NCI-H748 treated with DMSO at 0.1 percent for 48 hours (cell line): ENCODE measurements around the gene RNF215.
"Not testable (repeated sequence)": the region's sequence is repeated elsewhere in the genome, so short reads cannot be mapped to it uniquely, and the experiment has no call there.

Experiments used
- DNase-seq: peaks from one replicate; lab custom pipeline; 2025; lab: John Stamatoyannopoulos, UW

The RNF215 gene

DNA sequence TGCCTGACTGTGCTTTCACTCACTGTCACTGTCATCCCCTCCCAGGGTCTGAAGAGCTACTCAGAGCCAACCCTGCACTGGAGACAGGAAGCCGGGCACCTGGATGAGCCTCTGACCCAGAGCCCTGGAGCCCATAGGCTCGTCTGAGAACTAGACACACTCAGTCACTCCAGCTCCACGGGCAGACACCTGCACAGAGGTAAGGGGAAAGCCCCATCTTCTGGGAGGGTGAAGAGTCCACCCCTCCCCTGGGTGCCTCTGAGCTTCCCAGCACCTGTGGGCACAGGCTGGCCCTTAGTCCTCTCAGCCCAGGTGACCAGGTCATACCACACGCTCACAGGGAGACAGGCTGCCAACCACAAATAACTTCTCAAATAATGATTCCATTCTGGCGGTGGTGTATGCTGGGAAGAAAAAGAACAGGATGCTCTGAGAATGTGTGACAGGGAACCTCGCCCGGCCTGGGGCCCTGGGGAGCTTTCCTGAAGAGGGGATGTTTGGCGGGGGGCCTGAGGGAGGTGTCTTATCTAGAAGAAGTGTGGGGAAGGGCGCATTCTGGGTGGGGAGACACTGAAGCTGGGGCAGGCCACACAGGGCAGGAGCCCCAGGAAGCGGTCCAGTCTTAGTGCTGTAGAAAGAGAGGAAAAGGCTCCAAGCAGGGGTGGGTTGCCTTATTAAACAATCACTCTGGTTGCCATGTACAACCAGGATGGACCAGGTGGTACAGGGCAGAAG is 25.1 kb downstream of the RNF215 start:
- DNase-seq = no peak

DNA sequence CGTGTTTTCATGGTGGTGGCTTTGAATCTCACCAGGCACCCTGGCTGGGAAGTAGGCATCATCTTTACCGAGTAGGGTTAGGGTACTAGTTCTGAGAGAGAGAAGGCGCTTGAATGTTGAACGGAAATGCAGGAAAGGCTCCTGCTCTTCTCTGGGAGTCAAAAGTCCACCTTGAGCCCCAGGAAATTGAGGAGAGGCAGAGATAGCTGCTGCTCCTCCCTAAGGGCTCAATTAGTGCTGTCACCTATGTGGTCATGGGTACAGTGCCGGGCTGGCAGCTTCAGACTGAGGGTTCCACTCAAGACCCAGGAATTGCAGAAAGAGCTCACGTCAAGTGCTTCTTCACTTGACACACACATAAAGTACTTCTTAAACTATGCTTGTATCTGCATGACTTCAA is 28.7 kb downstream of the RNF215 start:
- no peak for DNase-seq

DNA sequence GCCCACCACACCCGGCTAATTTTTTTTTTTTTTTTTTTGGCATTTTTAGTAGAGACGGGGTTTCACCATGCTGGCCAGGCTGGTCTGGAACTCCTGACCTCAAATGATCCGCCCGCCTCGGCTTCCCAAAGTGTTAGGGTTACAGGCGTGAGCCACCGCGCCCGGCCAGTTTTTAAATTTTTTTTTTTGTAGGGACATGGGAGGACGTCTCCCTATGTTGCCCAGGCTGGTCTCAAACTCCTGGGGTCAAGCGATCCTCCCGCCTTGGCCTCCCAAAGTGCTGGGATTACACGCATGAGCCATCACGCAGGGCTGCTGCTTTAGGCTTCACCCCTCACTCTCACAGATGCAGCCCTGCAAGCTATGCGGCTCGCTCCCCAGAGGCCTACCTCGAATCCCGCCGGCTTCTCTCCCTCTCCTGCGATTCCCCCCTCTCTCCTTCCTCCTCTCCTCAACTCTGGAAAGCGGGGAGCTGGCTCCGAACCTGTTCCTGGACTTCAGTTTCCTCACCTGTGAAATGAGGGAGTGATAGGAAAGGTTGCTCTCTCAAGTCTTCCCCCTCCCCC is 29.5 kb downstream of the RNF215 start:
- DNase-seq = no peak

DNA sequence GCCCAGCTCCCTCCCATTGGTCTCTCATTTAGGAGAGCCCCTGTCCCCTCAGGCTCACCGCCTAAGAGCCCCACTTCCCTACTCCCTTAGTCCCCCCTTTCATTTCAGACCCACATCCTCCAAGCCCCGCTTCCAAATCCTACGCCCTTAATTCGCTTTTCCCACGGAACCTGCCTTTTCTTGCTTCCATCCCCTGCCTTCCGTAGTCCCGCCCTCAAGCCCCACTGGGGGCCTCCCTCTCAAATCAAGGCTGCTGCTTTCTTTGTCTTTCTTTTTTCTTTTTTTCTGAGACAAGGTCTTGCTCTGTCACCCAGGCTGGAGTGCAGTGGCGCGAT is 30.0 kb downstream of the RNF215 start:
- no peak for DNase-seq

DNA sequence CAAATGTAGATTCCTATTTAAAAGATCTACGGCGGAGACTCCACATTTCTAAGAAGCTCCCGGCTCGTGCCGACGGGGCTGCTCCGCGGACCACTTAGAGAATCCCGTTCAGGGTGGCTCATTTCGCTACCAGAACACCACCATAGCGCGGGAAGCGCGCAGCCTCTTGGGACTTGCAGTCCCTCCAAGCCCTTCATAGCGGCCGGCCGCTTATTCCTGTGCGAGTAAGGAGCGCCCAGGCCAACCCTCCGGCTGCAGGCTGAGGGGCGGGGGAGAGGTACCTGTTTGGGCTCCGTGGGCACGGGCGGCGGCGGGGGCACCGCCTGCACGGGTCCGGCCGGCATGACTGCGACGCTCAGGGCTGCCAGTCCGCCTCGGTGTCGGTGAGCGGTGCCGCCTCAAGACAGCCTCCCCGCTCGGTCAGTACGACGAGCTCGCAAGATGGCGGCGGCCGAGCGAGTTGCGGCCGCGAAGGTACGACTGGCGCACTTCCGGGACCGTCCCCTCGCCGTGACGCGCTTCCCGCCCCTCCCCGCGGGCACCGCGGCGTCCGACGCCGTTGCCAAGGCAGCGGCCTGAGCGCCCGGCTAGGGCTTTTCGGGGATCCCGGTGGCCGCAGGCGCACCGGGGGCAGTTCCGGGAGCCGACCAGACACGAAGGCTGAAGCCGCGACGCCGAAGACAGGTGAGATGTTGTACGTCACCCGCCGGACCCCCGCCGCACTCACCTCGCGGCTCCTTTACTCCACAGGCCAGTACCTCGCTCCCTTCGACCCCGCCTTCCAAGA is 30.6 kb downstream of the RNF215 start, which contains the start of the genes CCDC157 and SF3A1:
Gene CCDC157, plus strand, starts transcription at position 559 of the 787 bp plus-strand sequence. CDS start 8,994 bp downstream, outside the sequence.
Gene SF3A1, minus strand, starts transcription at position 446 of the 787 bp plus-strand sequence. Its CDS starts 102 bp downstream, at position 344.
- peak; percentile 40 for DNase-seq

DNA sequence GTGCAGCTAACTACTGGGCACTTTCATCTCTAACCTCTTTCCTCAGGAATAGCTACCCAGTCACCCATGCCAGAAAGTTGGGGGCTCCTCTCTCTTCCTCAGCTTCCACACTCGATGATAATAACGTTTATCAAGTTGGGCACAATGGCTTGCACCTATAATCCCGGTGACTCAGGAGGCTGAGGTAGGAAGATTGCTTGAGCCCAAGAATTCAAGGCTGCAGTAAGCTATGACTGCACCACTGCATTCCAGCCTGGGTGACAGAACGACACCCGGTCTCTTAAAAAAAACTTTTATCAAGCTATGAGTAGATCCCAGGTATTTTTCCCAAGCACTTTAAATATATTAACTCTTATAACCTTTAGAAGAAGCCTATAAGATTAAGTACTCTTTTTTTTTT is 32.6 kb downstream of the RNF215 start:
- DNase-seq = no peak

DNA sequence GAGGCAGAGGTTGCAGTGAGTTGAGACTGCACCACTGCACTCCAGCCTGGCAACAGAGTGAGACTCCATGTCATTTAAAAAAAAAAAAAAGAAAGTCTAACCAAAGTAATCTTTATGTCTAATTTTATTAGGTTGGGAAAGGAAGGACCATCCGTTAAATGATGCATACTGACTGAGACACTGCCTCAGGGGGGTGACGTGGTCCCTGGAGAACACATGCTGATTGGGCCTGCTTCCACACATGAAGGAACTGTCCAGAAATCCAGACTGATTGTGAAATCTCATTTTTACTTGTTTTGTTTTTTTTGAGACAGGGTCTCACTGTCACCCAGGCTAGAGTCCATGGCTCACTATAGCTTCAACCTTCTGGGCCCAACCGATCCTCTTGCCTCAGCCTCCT is 36.0 kb downstream of the RNF215 start:
- no peak for DNase-seq

DNA sequence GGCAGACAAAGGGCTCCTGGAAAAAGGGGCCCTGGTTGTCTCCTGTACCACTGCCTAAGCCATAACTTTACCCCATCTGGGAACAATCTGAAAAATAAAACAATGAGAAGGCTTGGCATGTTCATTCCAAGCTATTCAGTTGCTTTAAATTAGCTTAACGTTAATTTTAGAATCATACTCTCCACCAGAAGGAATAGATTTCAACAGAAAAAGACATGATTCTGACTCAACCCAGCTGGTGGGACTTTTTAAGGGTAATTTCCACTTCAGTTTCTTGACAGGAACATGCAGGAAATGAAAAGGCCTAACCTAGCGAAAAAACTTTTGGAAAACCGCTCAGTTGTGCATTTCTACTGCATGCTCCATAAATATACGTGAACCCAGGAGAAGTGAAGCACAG is 38.4 kb downstream of the RNF215 start:
- no peak for DNase-seq

DNA sequence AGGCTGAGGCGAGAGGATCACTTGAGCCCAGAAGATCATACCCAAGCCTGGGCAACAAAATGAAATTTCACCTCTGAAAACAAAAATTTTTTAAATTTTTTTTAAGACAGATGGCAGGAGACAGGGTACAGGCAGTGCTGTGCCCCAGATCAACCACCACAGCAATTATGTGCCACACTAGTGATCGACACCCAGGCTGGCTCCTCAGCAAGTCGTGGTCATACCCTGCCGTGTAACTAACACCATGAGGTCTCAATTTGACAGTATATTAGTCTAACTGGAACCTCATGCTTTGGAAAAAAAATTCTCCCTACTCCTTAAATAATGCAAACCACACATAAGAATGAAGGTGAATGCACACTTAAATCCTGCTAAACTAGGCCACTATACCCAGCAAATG is 38.8 kb downstream of the RNF215 start:
- DNase-seq = no peak

DNA sequence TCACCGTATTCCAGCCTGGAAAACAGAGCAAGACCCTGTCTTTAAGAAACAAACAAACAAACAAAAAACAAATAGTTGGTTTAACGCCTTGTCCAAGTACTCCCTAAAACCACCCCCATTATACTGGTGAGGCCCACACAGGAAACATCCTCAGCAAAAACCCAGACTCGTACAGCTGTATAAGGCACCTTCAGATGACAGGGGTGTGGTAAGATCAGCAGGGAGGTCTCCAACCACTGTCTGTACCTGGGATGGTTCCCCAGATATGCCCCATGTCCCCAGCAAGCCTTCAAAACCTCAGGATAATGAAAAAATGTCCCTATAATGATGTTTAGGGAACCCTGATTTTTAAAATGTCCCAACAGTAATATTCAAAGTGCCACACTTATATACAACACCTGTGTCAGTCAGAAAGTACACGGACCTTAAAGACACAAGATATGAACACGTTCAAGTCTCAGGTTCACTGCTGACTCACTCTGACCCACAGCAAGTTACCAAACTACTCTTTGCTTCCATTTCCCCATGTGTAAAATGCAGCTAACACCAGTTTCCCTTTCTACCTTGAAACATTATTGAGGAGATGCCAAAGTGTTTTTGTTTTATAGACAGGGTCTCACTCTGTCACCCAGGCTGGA is 39.8 kb downstream of the RNF215 start:
- DNase-seq = no peak

DNA sequence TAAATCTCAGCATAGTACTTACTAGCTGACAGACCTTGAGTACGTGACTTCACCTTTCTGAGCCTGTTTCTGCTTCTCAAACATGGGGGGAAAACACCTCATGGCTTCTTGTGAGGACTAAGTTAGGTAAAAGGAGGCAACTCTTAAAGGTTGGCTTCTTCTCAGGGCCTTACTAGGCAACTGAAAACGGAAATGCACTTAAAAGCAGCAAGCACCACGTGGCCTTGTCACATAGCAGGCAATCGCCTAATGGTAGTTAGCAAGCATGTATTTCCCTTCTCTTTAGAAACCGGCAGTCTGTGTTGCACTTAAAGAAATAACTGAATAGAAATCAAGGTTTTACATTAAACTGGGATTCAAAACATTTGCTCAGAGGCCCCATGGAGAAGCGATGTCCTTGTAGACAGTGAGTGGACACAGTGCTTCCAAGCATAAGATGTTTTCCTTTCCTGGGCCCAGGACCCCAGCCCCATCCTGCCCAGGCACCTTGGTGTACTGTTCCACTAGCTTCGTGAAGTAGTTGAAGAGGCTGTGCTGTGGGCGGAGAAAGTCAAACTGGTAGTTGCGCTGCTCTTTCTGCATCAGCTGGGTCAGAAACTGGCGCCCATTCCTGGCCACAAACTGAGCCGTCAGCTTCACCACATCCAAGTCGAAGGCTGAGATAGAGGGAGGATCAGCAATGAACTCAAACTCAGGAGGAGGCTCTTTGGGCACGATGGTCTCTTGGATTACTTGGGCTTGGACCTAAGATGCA is 42.6 kb downstream of the RNF215 start:
- no peak for DNase-seq

DNA sequence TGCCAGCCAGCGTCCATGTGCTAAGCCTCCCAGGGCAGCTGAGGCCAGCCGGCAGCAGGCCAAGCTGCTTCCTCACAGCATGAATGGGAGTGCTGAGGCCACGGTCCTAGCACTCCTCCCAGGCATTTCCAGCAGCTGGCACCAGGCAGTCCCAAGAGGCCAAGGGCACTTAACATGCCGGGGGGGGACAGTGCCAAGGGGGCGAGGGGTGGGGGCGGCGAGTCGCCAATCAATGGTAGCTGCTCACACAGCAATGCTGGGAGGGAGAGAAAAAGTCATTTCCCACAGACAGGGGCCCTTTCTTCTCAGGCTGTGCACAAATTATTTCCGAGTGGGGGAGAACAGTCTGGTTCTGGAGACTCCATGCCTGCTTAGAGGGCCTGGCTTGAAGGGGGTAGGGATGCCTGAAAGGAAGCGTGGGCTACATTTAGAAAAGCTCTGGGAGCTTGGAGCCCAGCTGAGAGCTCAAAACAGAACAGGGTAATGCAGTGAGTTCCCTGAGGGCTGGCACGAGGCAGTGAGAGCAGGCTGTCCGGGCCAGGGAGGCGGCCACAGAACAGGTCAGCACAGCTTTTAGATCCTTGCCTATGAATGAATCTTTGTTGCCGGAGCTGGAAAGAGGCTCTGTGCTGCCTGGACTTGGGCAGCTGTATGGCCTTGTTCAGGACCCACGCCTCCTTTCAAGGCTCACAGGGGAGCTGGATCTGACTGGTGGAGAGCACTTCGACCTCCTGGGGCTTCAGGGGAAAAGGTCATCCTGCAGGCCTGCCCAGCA is 46.1 kb downstream of the RNF215 start:
- DNase-seq = no peak

DNA sequence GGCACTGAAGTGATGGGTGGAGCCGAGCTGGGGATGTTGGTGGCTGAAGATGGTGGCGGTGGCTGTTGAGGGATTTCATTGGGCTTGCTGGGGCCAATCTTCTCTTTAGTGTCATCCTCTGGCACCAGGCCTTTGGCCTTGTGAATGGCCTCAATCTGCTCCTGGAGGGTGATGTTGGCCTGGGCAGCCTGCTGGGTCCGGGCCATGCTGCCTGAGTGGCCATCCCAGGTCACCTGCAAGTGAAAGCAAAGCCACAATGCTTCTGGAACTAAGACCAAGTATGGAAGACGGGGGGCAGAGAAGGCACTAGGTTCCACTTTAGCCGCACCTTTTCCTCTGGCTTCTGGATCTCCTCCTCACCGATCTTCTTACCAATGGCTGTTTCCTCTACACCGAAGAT is 48.4 kb downstream of the RNF215 start:
- DNase-seq = no peak

DNA sequence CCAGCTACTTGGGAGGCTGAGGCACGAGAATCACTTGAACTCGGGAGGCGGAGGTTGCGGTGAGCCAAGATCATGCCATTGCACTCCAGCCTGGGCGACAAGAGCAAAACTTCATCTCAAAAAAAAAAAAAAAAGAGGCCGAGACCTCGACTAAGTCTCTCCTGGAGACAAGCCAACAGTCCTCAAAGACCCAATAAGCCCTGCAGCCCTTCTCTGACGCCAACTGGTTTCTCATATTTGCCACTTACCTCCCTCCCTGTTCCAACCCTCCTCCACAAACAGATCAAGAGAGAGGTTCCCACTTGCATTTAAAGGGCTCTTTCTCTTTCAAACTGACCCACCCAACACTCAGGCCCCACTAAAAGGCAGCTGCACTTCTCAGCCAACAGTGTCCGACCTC is 48.9 kb downstream of the RNF215 start:
- DNase-seq = not testable (repeated sequence)

DNA sequence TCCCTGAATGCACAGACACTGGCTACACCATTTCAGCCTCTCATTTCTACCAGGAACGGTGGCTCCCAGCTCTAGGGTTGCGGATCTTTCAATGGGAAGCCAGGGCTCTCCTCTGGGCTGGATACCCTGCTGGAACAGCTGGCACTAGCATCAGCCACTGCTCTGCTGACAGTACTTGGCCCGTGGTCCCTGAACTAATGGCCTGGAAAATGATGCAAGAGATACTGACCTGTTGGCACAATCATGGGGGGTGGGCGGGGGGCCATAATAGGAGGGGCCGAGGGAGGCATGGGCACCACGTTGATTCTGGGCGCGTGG is 49.8 kb downstream of the RNF215 start:
- DNase-seq = no peak

DNA sequence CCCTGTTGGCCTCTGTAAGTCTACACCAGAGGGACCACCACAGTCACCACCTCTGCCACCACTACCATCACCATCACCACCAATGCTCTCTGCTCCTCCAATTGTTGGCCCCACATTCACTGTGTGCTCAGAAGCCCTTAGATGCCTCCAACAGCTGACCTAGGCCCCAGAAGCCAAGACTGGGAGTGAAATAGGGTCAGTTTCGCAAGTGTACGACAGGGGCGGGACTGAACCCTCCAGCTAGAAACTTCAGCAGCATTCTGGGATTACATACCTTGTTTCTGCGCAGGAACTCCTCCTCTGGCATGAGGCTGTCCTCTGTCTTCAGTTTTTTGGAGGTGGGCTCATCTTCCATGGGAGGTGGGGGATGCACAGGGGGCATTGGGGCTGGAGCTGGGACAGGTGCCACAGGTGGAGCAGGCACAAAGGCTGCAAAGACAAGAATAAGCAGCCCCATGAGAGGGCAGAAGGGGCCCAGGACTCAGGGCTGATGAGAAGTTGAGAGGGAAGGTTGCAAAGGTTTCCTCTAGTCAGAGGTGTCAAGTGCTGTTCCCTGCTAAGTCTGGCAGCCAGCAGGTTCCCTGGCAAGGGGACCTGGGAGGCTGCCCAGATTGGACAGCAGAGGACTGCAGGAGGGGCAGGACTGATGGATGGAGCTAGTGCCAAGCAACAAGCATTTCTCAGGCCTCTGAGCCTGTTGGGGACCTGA is 50.3 kb downstream of the RNF215 start:
- DNase-seq = no peak

DNA sequence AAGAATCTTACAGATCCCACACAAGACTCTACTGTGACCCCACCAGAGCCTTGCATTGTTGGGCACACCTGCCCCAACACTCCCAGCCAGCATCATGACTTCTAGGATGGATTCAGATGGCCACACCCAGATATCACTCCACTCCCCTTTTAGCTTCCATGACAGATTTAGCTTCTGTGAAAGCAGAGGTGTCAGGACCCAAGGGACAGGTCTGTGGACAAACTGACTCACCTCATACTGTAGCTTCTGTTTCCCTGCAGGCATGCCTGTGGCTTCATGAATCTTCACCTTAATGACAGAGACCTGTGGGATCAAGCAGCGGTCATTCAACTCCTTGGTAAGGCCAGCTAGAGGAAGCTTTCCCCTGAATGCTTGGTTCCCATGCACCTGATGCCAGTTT is 52.0 kb downstream of the RNF215 start:
- no peak for DNase-seq

DNA sequence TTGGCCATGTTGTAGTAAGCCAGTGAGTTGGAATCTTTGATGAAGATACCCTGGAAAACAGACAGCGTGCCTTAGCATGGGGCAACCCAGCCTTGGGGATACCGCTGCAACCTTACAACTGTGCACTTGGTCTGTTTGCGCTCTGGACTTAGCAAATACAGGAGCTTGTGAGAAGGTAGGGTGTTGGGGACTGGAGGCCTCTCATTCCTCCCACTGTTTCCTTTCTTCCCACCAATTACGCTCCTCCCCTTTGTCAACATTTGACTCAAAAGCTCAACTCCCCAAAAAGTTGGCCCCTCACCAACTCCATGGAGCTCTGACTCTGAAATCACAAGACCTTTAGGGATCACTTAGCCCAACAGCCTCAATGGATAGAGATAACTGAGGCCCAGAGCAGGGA is 52.6 kb downstream of the RNF215 start:
- DNase-seq = no peak

DNA sequence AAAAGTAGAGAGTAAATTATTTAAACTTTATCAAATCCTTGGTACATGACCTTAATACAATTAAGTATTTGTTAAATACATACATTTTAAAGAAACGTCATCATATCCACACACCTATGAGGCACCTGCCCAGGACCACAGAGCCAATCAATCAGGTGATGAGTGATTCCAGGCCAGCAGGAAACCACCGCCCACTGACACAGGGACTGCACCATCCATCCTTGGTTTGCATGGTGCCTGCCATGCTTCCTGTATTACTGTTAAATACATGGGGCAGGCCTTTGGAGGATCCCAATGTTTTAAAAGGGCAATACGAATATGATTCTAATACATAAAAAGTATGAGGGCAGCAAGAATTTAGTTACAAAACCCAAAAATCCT is 53.5 kb downstream of the RNF215 start:
- no peak for DNase-seq

DNA sequence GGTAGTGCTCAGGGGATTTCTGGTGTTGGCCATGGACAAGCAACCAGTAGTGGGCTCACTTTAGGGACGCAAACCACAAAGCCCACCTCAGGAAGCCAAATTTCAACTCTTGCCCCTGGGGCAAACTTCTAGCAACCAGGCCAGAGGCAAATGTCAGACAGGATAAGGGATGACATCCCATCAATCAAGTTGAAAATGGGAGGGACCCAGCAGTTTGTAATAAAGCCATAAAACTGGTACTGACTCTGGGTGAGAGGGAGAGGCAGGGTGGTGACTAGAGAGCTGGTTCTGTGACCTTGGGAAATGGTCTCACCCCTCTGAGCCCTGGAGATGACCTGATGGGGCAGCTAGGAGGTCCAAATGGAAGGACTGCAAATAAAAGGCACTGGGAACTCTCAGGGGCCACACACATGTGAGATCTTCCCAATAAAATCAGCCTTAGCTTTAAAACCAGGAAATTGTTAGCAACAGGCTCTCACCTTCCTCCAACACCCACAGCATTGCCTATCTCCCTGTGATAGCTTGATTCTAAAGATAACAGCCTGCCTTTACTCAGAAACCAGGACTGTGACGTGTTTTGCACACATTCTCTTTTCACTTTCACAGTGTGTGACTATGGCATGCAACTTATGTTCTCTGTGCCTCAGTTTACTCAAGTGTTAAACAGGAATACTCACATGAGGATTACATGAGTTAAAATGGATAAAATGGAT is 54.1 kb downstream of the RNF215 start:
- DNase-seq = no peak
